ES-I3 (cell line): ENCODE results near the gene ACBD6.
"Not testable (repeated sequence)": the region's sequence is repeated elsewhere in the genome, so short reads cannot be mapped to it uniquely, and the experiment has no call there.

Experiments used
- H3K36me3 ChIP-seq: 2 replicates; pipeline ENCODE4 v1.6.1; 2013; ENCODE audit warnings: mild to moderate bottlenecking, low read length, control low read depth, moderate library complexity; ENCODE audit not compliant: insufficient read depth
- H3K4me1 ChIP-seq: 2 replicates; pipeline ENCODE4 v1.6.1; 2013; ENCODE audit warnings: mild to moderate bottlenecking, control low read depth, low read length; ENCODE audit not compliant: insufficient read depth
- H3K9ac ChIP-seq: 2 replicates; pipeline ENCODE4 v1.6.1; 2013; ENCODE audit warnings: low read depth, mild to moderate bottlenecking, low read length, moderate library complexity
- H3K9me3 ChIP-seq: 2 replicates; pipeline ENCODE4 v1.6.1; 2013; ENCODE audit warnings: mild to moderate bottlenecking, low read length, moderate library complexity; ENCODE audit not compliant: control insufficient read depth, insufficient read depth

Gene ACBD6

DNA sequence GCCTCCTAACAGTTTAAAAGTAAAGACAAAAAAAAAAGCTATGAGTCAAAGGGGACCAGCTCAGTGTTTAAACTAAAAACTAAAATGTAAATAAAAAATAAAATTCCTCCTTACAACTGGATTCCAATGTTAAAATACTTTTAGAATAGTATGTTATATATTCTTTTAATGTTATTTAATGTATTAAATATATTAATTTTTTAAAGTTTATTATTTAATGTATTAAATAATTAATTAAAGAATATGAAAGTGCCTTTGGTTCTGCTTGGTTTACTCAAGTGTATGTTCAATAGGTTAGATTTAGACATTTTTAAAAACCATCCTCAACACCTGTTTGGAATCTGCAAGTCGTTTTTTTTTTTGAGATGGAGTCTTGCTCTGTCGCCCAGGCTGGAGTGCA is 13.1 kb downstream of the ACBD6 start:
- H3K9me3 ChIP-seq, result no peaks in the 10 kb centered on the region
- peaks cover 8% of the 10 kb centered on the region; the same call in 1 of the 2 replicates for H3K4me1 ChIP-seq
- no peak overlapping the region for H3K9ac ChIP-seq
- peaks cover 3% of the 10 kb centered on the region for H3K36me3 ChIP-seq

DNA sequence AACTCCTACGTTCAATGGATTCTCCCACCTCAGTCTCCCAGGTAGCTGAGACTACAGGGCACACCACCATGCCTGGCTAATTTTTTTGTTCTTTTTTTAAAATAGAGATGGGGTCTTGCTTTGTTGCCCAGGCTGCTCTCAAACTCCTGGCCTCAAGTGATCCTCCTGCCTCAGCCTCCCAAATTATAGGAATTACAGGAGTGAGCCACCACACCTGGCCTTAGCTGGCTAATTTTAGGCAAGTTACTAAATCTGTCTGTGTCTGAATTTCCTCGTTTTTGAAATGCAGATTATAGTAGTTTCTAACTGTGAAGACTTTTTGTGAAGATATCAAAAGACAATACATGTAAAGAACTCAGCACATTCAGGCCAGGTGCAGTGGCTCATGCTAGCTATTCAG is 13.7 kb downstream of the ACBD6 start:
- H3K4me1 ChIP-seq, result peaks cover 8% of the 10 kb centered on the region; the same call in 1 of the 2 replicates
- H3K9me3 ChIP-seq, result no peaks in the 10 kb centered on the region
- peaks cover 3% of the 10 kb centered on the region for H3K36me3 ChIP-seq
- no peak overlapping the region for H3K9ac ChIP-seq

DNA sequence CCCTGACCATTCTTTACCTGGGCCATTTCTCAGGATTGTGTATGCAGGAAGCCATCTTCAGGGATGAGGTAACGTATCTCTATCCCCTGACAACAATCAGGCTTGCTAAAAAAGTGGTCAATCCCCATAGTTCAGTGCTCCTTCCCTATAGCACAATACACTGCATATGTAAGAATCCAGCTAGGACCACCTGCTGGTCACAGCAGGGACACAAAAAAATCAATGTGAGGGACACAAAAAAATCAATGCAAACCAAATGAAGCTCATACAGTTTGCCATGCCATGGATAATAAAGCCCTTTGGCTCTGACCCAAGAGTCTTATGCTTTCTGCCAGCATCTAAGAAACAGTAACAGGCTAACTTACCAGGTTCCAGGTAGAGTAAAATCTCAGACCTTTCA is 16.3 kb downstream of the ACBD6 start:
- no peaks in the 10 kb centered on the region for H3K9me3 ChIP-seq
- H3K36me3 ChIP-seq, result peaks cover 3% of the 10 kb centered on the region
- H3K9ac ChIP-seq, result no peak overlapping the region
- H3K4me1 ChIP-seq, result peaks cover 11% of the 10 kb centered on the region; the same call in 1 of the 2 replicates

DNA sequence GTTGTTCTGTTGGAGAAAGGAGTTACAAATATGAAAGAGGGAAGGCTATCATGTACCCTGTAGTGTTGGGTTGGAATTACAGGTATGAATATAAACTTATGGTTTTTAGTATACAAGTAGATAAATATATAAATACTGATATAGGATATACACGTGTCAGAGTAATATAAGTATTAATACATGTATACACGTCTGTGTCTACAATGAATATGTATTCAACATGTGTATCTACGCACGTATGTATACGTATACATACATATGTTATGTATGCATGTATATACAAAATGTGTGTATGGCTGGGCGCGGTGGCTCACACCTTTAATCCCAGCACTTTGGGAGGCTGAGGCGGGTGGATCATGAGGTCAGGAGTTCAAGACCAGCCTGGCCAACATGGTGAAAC is 17.9 kb downstream of the ACBD6 start:
- Histone ChIP-seq H3K9me3 (no peaks in the 10 kb centered on the region), H3K4me1 (peaks cover 11% of the 10 kb centered on the region; the same call in 1 of the 2 replicates), H3K36me3 (peaks cover 3% of the 10 kb centered on the region), H3K9ac (no peak overlapping the region)

DNA sequence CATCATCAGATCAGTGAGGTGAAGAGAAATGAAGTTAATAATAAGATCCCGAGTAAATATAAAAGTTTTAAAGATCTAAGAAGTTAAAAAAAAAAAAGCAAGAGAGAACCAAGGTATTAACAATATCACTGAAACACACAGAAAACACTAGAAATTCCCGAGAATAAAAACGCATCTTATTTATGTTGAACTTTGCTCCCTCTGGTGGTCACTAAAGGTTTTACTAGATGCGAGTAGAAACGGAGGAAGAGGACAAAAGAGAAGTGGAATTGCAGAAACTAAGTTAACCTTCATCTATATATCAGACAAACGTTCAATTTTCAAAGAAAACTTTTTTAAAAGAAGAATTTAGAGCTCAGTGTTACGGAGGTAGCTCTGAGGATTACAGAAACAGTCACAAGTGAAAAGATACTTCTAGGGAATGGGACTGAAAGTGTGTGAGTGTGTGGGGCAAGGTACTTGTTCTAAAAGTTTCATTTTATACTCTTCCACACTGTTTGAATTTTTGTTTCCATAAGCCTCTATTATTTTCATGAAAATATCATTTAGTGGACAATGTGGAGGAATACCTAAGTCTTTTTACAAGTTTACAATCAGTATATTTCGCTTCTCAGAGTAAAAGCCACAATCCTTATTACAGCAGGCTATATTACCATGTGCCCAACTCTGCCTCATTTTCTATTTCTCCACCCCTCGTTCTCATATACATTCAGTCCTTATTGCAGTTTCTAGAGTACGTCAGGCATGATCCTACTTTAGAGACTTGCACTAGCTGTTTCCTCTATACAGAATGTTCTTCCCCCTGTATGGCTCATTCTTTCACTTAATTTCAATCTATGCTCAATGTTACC is 19.7 kb downstream of the ACBD6 start:
- Histone ChIP-seq H3K9ac (no peak overlapping the region), H3K4me1 (peaks cover 11% of the 10 kb centered on the region; the same call in 1 of the 2 replicates), H3K36me3 (peaks cover 3% of the 10 kb centered on the region), H3K9me3 (no peaks in the 10 kb centered on the region)

DNA sequence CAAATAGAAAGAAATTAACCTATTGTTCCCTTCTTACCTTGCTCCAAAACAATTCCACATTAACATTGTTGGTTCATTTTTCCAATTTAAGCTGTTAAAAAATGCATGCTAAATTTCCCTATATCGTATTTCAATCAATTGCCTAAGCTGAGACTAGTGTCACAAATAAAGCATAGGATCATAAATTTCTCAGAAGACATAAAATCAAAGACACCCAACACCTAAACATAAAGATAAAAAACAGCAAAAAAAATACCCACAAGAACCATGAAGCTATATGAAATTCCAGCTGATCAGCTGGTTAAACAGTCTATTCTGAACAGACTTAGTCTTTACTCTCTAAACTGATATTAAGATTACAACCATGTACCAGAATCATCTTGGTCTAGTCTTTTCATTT is 32.3 kb downstream of the ACBD6 start:
- Histone ChIP-seq H3K36me3 (no peaks in the 10 kb centered on the region), H3K9ac (no peak overlapping the region), H3K4me1 (no peaks in the 10 kb centered on the region), H3K9me3 (peaks cover 6% of the 10 kb centered on the region; the same call in 1 of the 2 replicates)

DNA sequence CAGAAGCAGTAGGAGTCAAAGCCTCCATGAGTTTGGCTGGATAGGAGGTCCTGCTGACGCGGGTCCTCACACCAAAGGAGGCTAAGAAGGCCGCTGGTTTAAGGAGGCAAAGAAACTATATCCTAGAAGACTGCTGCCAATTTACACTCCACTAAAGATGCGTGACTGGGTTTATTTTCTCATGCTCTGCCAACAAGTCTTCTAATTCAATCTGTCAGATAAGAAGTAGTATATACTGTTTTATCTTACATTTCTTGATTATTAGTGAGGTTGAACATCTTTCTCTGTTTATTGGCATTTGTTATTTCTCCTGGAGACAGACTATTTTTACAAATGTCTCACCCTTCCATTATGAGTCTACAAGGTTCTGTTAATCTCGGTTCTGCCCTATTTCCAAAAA is 34.1 kb downstream of the ACBD6 start:
- Histone ChIP-seq H3K9me3 (peaks cover 6% of the 10 kb centered on the region), H3K4me1 (no peaks in the 10 kb centered on the region), H3K9ac (no peak overlapping the region), H3K36me3 (no peaks in the 10 kb centered on the region)

DNA sequence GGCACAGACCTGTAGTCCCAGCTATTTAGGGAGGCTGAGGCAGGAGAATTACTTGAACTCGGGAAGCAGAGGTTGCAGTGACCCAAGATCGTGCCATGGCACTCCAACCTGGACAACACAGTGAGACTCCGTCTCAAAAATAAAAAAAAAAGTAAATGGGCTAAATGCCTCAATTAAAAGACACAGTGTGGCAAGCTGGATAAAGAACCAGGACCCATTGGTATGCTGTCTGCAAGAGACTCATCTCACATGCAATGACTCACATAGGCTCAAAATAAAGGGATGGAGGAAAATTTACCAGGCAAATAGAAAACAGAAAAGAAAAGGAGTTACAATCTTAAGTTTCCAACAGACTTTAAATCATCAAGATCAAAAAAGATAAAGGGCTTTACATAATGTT is 40.3 kb downstream of the ACBD6 start:
- no peaks in the 10 kb centered on the region for H3K36me3 ChIP-seq
- no peak overlapping the region for H3K9ac ChIP-seq
- H3K9me3 ChIP-seq, result peaks cover 6% of the 10 kb centered on the region
- H3K4me1 ChIP-seq, result no peaks in the 10 kb centered on the region

DNA sequence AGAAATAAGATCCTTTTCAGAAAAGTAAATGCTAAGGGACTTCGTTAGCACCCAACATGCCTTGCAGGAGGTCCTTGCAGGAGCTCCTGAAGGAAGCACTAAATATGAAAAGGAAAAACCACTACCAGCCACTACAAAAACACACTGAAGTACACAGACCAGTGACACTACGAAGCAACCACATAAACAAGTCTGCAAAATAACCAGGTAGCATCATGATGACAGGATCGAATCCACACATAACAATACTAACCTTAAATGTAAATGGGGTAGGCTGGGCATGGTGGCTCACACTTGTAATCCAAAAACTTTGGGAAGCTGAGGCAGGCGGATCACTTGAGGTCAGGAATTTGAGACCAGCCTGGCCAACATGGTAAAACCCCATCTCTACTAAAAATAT is 40.7 kb downstream of the ACBD6 start:
- not testable (repeated sequence) for H3K4me1 ChIP-seq

DNA sequence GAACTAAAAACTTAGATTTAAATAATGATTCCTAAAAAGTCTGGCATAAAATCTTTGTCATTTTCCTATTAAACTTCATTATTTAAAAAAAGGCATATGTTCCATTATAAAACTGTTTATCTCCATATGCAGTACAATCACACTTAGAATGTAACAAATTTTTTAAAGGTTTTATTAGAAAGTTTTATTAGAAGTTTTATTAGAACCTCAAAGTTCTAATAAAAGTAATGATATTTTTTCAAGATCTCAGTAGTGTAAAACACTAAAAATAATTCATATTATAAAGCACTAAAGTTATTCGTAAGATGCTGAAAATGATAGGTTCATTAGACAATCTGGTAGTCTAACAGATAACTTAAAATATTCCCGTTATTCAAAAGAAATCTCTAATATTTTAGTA is 43.6 kb downstream of the ACBD6 start:
- Histone ChIP-seq H3K4me1 (no peaks in the 10 kb centered on the region), H3K36me3 (no peaks in the 10 kb centered on the region), H3K9ac (no peak overlapping the region), H3K9me3 (no peaks in the 10 kb centered on the region; the same call in 1 of the 2 replicates)

More for the DNA sequence above, 40.7 kb downstream of the ACBD6 start:
- H3K36me3 ChIP-seq, H3K9me3 ChIP-seq, H3K9ac ChIP-seq: not testable (repeated sequence)

DNA sequence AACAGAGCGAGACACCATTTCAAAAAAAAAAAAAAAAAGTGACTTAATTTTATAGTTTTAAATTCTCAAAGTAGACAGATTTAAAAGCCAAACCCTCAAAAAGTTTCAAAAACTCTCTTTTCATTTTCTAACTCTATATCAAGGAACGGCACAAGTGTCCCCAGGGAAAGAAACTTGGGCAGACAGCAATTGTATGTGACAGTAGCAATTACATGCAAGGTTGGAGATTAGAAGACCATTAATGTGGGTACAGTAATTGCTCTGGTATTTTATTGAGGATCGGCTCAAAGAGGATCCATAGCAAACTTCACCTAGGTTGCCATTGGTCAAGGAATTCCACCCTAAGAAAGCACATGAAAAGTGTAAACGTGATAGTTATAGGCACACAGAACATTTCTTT is 46.2 kb downstream of the ACBD6 start:
- Histone ChIP-seq H3K4me1 (no peaks in the 10 kb centered on the region), H3K36me3 (no peaks in the 10 kb centered on the region), H3K9ac (no peak overlapping the region), H3K9me3 (peaks cover 4% of the 10 kb centered on the region)

DNA sequence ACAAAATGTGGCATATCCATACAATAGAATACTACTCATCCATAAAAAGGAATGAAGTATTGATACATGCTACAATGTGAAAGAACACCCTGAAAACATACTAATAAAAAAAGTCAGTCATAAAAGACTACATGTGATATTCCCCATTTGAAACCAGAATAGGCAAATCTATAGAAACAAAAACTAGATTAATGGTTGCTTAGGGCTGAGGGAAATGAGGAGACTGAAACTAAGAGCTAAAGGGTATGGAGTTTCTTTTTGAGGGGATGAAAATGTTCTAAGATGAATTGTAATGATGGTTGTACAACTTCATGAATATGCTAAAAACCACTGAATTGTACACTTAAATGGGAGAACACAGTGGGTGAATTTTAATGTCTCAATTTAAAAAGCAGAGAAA is 50.9 kb downstream of the ACBD6 start:
- peaks cover 4% of the 10 kb centered on the region for H3K9me3 ChIP-seq
- H3K4me1 ChIP-seq, result no peaks in the 10 kb centered on the region
- H3K9ac ChIP-seq, result no peak overlapping the region
- H3K36me3 ChIP-seq, result no peaks in the 10 kb centered on the region

DNA sequence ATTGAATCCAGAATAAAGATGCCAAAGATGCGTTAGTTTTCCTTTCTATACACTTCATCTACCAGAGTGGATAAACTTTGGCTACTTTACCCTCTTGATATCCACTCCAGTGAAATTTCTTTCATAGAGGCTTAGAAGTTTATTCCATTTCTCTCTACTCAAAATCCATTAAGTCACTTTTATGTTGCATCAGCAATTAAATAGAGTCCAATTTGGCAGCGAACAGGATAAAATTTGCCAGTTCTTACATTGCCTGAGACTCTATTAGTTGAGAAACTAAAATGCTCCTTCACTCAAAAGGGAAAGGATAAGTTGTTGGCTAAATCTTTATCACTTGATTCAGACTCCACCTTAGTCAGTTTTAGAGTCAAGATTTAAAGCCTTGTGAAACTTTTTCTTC is 57.9 kb downstream of the ACBD6 start:
- Histone ChIP-seq H3K36me3 (no peaks in the 10 kb centered on the region), H3K9me3 (no peaks in the 10 kb centered on the region), H3K9ac (no peak overlapping the region), H3K4me1 (no peaks in the 10 kb centered on the region)

DNA sequence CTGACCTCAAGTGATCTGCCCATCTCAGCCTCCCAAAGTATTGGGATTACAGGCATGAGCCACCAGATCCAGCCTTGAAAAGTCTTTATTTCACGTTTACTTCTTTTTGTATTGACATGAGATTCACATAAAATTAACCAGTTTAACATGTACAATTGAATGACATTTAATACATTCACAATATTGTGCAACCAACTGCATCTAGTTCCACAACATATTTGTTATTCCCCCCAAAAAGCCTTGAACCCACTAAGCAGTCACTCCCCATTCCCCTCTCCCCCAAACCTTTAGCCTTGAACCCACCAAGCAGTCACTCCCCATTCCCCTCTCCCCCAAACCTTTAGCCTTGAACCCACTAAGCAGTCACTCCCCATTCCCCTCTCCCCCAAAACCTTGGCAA is 62.0 kb downstream of the ACBD6 start:
- Histone ChIP-seq H3K9ac (no peak overlapping the region), H3K4me1 (no peaks in the 10 kb centered on the region), H3K36me3 (no peaks in the 10 kb centered on the region; the same call in 1 of the 2 replicates), H3K9me3 (peaks cover 4% of the 10 kb centered on the region; the same call in 1 of the 2 replicates)

DNA sequence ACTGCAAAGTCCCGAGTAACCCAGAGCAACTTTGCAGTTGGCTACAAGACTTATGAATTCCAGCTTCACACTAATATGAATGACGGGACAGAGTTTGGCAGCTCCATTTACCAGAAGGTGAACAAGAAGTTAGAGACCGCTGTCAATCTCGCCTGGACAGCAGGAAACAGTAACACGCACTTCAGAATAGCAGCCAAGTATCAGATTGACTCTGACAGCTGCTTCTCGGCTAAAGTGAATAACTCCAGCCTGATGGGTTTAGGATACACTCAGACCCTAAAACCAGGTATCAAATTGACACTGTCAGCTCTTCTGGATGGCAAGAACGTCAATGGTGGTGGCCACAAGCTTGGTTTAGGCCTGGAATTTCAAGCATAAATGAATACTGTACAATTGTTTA is 66.8 kb downstream of the ACBD6 start:
- Histone ChIP-seq H3K4me1 (0 out of 2 replicates have a peak, but pooled peaks cover 7% of the 10 kb centered on the region), H3K9ac (no peak overlapping the region), H3K9me3 (peaks cover 4% of the 10 kb centered on the region; the same call in 1 of the 2 replicates), H3K36me3 (no peaks in the 10 kb centered on the region; the same call in 1 of the 2 replicates)
